NCI-H1417 (cell line): ENCODE data around the gene DAGLA.

Experiments used
- DNase-seq, 3 experiments: peaks; one replicate each; lab custom pipeline; 2025; lab: John Stamatoyannopoulos, UW

The DAGLA gene

GRCh38 chr11:61745781-61746441 is 65.7 kb downstream of the DAGLA start:
- DNase-seq: peak in 1 of 3 experiments; percentile 14

DNA sequence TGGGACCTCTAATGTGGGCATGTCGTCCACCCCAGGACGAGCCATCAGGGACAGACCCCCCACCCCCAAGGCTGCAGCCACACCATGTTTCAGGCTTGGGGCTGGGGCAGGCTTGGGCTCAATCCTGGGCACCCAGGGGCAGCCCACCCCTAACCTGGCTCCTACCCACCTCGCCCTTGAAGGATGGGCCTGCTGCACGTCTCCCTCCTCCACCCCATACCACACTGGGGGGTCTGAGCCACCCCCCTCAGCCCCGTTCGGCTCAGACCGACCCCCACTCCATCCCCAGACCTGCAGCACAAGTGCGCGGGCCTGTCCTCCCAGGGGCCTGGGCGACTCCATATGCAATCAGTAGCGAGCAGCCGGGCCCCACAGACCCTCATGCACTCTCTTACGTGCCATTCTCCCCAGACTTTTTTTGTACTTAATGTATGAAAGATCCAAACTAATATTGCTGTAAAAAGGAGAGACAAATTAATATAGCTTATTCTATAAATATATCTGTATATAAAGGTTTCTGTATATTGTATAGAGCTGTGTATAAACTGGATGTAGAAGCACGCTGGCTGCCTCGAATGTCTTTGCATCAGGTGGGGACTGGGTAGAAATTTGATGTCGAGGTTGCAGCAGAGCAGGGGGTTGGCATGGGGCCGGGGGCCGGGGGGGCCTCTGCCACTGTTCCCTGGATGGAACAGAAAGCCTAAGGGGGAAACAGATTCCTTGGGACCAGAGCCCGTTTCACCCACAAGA is 66.4 kb downstream of the DAGLA start:
- DNase-seq: no peak

- DNase-seq: peak; percentile 12 to 51 (median 27)
Observed at GRCh38 chr11:61747192-61747966, 67.2 kb downstream of the DAGLA start.

DNA sequence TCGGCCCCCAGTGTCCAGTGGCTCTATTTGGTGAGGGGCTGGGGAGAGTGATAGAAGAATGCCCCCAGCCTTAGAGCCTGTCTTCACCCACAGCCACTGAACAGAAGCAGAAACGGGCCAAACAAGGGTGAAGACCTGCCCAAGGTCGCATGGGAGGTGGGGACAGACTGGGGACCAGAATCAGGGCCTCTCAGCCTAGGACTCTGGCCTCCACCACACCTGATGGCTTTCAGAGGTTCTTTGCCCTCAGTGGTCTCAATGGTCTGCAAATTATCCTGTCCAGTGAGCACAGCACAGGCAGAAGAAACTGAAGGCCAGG is 67.7 kb downstream of the DAGLA start:
- no peak for DNase-seq

DNA sequence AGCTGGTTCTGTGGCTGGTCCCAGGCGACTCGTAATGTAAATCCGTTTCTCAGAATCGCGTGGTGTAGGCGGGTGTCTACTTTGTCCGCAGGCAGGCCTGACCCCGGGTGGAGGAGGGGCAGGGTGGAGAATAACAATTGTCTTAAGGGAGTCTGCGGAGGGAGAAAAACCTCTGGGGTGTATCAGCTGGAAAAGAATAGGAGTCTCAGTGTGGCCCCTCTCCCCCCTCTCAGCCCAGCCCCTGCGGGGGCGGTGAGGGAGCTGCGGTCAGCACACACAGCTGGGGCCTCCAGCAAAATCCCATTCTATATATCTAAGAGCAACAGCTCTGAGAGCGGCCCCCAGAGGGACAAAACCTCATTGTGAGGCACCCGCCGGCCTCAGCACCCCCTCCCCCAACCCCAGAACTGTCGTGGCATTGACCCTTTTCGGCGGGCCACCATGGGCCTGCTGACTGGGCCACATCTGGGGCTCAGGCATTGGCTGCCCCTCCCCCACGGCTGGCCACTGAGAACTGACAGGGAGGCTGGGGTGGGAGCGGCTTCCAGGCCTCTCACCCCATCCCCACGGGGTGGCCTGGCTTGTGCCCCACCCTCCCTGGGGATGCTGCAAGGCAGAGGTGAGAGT is 69.5 kb downstream of the DAGLA start:
- DNase-seq: no peak

DNA sequence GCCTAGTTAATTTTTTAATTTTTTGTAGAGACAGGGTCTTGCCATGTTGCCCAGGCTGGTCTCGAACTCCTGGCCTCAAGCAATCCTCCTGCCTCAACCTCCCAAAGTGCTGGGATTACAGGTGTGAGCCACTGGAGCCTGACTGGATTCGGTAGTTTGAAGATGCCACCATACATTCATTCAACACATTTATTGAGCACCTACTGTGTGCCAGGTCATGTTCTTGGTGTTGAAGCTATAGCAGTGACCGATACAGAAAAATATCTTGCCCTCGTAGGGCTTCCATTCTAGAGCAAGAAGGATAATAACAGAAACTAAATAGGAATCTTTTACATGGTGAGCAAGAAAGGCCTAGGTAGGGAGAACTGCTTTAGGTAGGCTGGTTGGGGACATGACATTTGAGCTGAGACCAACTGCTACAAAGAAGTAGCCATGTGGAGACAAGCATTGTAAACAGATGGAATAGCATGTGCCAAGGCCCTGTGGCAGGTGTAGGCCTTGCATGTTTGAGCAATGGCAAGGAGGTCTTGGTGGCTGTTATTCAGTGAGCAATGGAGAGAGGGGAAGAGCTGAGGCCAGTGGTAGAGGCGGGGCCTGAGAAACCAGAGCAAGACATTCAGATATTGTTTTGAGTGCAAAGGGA is 70.6 kb downstream of the DAGLA start:
- no peak for DNase-seq

GRCh38 chr11:61751384-61751783 is 71.2 kb downstream of the DAGLA start:
- DNase-seq: no peak

- DNase-seq: peak in 2 of 3 experiments; percentile 19 to 27
Observed at GRCh38 chr11:61752117-61752924, 72.1 kb downstream of the DAGLA start, which contains the start of gene MYRF. Gene MYRF (plus strand): TSS chr11:61752636. CDS start chr11:61752745, 109 bp downstream.

- no peak for DNase-seq
Observed at GRCh38 chr11:61752925-61753521, 72.8 kb downstream of the DAGLA start.

GRCh38 chr11:61753672-61754071 is 73.5 kb downstream of the DAGLA start:
- no peak for DNase-seq

- no peak for DNase-seq
Observed at GRCh38 chr11:61754534-61755482, 74.6 kb downstream of the DAGLA start.

DNA sequence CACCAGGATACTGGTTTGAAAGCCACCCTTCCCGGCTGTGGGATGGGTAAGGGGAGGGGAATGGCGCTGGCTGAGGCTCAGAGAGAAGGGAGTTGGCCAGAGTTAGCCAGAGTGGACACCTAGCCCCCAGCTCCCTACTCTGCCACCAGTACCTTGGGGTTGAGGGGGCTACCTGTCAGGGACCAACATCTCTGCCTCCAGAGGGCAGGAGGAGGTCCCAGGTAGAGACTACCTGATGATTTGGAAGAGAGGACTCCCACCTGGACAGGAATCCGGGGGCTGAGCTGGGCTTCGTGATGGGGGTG is 75.9 kb downstream of the DAGLA start:
- DNase-seq: no peak

DNA sequence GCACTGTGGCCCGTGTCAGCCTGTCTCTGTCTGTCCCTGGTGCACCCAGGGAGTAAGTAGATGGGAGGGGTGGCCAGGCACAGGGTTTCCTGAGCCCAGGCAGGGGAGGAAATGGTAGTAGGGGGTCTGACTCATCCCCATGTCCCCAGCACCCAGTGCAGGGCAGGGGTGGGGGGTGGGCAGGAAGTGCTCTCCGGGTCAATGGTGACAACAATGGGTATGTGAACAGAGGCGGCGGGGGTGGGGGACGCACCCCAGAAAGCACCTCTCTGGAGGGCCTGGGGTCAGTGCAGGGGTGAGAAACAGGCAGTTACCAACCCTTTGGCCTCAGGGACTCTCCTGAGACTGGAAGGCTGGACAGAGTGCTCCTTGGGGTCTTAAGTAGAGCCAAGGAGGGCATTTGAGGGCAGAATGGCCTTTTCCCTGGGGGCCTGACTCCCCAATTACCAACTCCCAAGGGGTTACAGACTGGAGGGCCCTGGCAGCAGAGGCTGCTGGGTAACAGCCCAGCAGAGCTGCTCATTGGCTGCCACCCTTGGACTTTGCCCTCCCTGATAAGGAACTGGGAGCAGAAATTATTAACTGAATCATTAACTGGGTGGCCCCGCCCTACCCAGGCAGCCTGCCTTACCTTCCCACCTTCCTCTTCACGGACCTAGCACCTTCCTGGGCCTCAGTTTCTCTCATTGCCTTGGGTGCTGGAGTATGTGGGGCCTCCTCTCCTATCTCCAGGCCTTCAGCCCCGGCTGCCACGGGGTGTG is 76.4 kb downstream of the DAGLA start:
- DNase-seq: no peak

- DNase-seq: no peak
Observed at GRCh38 chr11:61757213-61757862, 77.1 kb downstream of the DAGLA start.

- no peak for DNase-seq
Observed at GRCh38 chr11:61760946-61761345, 80.8 kb downstream of the DAGLA start.

DNA sequence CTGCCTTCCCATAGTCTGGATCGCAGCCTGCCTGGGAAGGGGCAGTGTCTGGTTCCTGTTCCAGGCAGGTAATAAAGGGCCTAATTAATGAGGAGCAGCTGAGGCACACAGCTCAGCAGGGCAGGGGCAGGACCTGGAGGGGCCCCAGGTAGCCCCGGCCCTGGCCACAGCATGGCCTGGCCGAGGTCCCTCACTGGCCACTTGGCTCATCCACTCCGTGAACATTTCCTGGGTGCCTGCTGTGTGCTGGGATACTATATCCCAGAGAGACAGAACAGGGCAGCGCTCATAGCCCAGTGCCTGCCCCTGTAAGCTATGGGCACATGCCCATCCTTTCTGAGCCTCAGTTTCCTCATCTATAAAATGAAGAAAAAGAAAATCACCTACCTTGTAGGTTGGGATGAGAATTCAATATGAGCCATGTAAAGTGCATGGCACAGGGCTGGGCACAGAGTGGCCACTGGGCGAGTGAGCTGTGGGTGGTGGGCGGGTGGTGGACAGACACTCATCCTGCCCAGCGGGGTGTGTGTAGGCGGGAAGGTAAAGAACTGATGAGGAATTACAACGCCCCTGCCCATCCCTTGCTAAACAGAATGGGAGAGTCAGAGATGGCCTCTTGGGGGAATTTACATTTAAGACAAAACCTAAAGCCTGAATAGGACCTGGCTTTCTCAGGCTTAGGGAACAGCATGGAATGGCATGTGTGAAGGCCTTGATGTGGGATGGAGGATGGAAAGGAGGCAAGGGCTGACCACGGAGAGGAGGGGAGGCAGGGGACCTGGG is 81.4 kb downstream of the DAGLA start:
- no peak for DNase-seq

DNA sequence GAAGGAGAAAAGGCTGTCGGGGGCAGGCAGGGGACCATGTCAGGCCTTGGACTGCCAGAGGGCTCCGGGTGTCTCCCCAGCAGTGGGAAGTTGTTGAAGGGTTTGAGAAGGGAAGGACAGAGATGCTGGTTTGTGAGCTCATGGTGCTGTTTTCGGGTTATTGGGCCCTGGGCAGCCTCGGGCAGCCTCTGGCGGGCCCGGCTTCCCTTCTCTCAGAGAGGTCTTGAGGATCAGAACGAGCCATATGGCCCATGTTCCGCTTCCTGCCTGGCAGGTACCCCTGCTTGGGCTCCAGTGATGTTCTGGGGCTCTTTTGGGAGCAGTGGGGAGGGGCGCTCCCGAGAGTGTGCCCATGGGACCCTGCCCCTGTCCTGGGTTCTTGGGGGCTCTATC is 82.0 kb downstream of the DAGLA start:
- DNase-seq: no peak

GRCh38 chr11:61762798-61763197 is 82.6 kb downstream of the DAGLA start:
- DNase-seq: no peak
